ENCODE data around the gene BAHCC1. TPM values are rescaled to one million over a fixed set of nuclear protein-coding genes. Genes with fewer than 3 reads are reported as not detected.

Gene BAHCC1
- total and polyA plus RNA-seq, 2 donors from 2014 or later: 2.6 to 20.5 TPM

DNA sequence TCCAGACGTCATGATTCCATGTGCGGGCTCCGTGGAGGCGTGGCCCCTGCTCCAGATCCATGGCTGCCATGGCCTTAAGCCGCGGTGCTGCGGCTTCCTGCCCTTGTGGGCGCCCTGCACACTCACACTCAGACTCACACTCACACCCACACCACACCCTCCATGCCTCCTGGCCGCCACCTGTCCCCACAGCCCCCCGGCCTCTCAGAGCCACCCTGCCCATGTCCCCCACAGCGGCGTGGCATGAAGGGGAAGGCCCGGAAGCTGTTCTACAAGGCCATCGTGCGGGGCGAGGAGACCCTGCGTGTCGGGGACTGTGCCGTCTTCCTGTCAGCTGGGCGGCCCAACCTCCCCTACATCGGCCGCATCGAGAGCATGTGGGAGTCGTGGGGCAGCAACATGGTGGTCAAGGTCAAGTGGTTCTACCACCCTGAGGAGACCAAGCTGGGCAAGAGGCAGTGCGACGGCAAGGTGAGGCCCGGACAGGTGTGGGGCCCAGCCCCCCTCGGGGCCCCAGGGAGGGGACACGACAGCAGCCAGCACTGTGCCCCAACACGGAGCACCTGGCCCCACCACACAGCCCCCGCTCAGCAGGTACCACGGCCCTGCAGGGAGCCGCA lies 67.4 kb downstream of the BAHCC1 start:
- Histone ChIP-seq H3K9ac (ENCODE audit: low read length in 3 of 3) (no peak overlapping the region), H3K4me3 (ENCODE audit: low read length in 3 of 3) (no peak overlapping the region), H3K36me3 (ENCODE audit: control insufficient read depth in 2 of 3, insufficient read depth in 3 of 3, low read length in 3 of 3) (no peaks in the 10 kb centered on the region), H3K27me3 (ENCODE audit: control insufficient read depth, insufficient read depth, low read length) (no peaks in the 10 kb centered on the region), H3K4me1 (ENCODE audit: control insufficient read depth in 2 of 3, insufficient read depth in 2 of 3, low read depth in 1 of 3, low read length in 3 of 3) (no peaks in the 10 kb centered on the region), H3K27ac (ENCODE audit: low read depth in 2 of 2, low read length in 2 of 2) (no peak overlapping the region), H3K9me3 (ENCODE audit: control insufficient read depth in 2 of 3, insufficient read depth in 1 of 3, low read length in 3 of 3) (no peaks in the 10 kb centered on the region)
- DNase-seq (no peak), FAIRE-seq (no peak)
- TF ChIP-seq, protein P1, sequence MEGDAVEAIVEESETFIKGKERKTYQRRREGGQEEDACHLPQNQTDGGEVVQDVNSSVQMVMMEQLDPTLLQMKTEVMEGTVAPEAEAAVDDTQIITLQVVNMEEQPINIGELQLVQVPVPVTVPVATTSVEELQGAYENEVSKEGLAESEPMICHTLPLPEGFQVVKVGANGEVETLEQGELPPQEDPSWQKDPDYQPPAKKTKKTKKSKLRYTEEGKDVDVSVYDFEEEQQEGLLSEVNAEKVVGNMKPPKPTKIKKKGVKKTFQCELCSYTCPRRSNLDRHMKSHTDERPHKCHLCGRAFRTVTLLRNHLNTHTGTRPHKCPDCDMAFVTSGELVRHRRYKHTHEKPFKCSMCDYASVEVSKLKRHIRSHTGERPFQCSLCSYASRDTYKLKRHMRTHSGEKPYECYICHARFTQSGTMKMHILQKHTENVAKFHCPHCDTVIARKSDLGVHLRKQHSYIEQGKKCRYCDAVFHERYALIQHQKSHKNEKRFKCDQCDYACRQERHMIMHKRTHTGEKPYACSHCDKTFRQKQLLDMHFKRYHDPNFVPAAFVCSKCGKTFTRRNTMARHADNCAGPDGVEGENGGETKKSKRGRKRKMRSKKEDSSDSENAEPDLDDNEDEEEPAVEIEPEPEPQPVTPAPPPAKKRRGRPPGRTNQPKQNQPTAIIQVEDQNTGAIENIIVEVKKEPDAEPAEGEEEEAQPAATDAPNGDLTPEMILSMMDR (IDR thresholded peaks at IDR 0.05; ENCODE audit: borderline replicate concordance, extremely low read depth, insufficient read depth): no peak
- intact Hi-C loops (cut with DNase I): no loop called here

DNA sequence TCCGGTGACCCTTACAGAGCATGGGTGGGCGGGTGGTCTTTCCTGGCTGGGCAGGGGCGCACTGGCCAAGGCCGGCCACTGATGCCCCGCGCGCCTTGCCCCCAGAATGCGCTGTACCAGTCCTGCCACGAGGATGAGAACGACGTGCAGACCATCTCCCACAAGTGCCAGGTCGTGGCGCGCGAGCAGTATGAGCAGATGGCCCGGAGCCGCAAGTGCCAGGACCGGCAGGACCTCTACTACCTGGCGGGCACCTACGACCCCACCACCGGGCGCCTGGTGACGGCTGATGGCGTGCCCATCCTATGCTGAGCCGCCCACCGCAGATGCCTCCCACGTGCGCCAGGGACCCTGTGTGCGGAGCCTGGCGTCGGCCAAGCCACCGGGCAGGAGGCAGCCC lies 68.2 kb downstream of the BAHCC1 start:
- Histone ChIP-seq H3K4me1 (ENCODE audit: control insufficient read depth in 2 of 3, insufficient read depth in 2 of 3, low read depth in 1 of 3, low read length in 3 of 3) (no peaks in the 10 kb centered on the region), H3K9me3 (ENCODE audit: control insufficient read depth in 2 of 3, insufficient read depth in 1 of 3, low read length in 3 of 3) (no peaks in the 10 kb centered on the region), H3K27ac (ENCODE audit: low read depth in 2 of 2, low read length in 2 of 2) (no peak overlapping the region), H3K4me3 (ENCODE audit: low read length in 3 of 3) (no peak overlapping the region), H3K36me3 (ENCODE audit: control insufficient read depth in 2 of 3, insufficient read depth in 3 of 3, low read length in 3 of 3) (no peaks in the 10 kb centered on the region), H3K27me3 (ENCODE audit: control insufficient read depth, insufficient read depth, low read length) (no peaks in the 10 kb centered on the region), H3K9ac (ENCODE audit: low read length in 3 of 3) (no peak overlapping the region)
- DNase-seq (no peak), FAIRE-seq (no peak)
- intact Hi-C loops (cut with DNase I): no loop called here
- TF ChIP-seq, protein P1 (IDR thresholded peaks at IDR 0.05; ENCODE audit: borderline replicate concordance, extremely low read depth, insufficient read depth): no peak

DNA sequence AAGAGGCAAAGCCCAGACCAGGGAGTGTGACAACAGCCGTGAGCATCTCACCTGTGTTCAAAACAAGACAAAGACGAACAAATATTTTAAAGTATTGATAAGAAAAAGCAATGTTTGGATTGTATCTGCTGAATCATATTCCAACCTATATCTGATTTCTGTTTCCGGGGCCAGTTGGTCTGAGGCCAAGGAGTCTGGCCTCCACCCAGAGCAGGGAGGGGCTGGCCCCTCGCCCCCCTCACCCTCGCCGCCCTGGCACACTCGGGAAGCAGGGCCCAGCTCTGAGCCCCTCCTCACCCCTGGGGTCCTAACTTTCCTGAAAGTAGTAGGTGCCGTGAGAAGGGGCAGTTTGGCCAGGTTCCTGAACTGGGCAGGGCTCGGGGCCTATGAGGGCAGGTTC lies 69.3 kb downstream of the BAHCC1 start:
- Histone ChIP-seq H3K4me3 (ENCODE audit: low read length in 3 of 3) (no peak overlapping the region), H3K27ac (ENCODE audit: low read depth in 2 of 2, low read length in 2 of 2) (no peak overlapping the region), H3K27me3 (ENCODE audit: control insufficient read depth, insufficient read depth, low read length) (no peaks in the 10 kb centered on the region), H3K36me3 (ENCODE audit: control insufficient read depth in 2 of 3, insufficient read depth in 3 of 3, low read length in 3 of 3) (no peaks in the 10 kb centered on the region), H3K4me1 (ENCODE audit: control insufficient read depth in 2 of 3, insufficient read depth in 2 of 3, low read depth in 1 of 3, low read length in 3 of 3) (no peaks in the 10 kb centered on the region), H3K9me3 (ENCODE audit: control insufficient read depth in 2 of 3, insufficient read depth in 1 of 3, low read length in 3 of 3) (no peaks in the 10 kb centered on the region), H3K9ac (ENCODE audit: low read length in 3 of 3) (no peak overlapping the region)
- TF ChIP-seq, protein P1 (IDR thresholded peaks at IDR 0.05; ENCODE audit: borderline replicate concordance, extremely low read depth, insufficient read depth): no peak
- intact Hi-C loops (cut with DNase I): no loop called here
- no peak for DNase-seq
- FAIRE-seq: no peak

DNA sequence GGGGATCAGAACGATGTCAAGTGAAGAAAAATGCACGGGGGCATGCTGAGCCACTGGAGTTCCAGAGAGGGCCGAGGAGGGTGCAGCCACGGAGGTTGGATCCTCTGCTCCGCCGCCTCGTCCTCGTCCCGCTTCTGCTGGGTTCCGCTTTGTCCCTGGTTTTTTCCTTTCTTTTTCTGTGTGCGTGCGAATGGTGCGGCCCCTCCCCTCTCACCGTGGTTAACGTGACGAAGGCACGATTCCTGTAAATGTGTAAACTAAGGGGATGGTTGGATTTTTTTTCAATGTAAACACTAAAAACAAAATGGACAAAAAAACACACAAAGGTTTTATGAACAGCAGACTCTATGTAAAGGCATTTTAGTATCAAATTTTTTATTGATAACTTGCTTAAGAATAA lies 70.7 kb downstream of the BAHCC1 start:
- DNase-seq: peak in 1 of 5 donors; percentile 44
- Histone ChIP-seq H3K9me3 (ENCODE audit: control insufficient read depth in 2 of 3, insufficient read depth in 1 of 3, low read length in 3 of 3) (no peaks in the 10 kb centered on the region), H3K4me3 (ENCODE audit: low read length in 3 of 3) (no peak overlapping the region), H3K36me3 (ENCODE audit: control insufficient read depth in 2 of 3, insufficient read depth in 3 of 3, low read length in 3 of 3) (no peaks in the 10 kb centered on the region), H3K4me1 (ENCODE audit: control insufficient read depth in 2 of 3, insufficient read depth in 2 of 3, low read depth in 1 of 3, low read length in 3 of 3) (no peaks in the 10 kb centered on the region), H3K9ac (ENCODE audit: low read length in 3 of 3) (no peak overlapping the region), H3K27ac (ENCODE audit: low read depth in 2 of 2, low read length in 2 of 2) (no peak overlapping the region), H3K27me3 (ENCODE audit: control insufficient read depth, insufficient read depth, low read length) (no peaks in the 10 kb centered on the region)
- intact Hi-C loops (cut with DNase I): no loop called here
- FAIRE-seq: no peak
- TF ChIP-seq, protein P1 (IDR thresholded peaks at IDR 0.05; ENCODE audit: borderline replicate concordance, extremely low read depth, insufficient read depth): no peak
